ENCODE data around the gene KIF5C.
A peak's percentile ranks its signal among the peaks of the same experiment; 100 is the strongest.

KIF5C gene

GRCh38 chr2:149039213-149039724 is 164.2 kb downstream of the KIF5C start:
- Histone ChIP-seq H3K4me1 (ENCODE audit: control extremely low read depth in 1 of 4, control insufficient read depth in 4 of 4, insufficient read depth in 4 of 4, low read length in 3 of 4) (peaks cover 0 to 15% (median 11%) of the 10 kb centered on the region in 4 experiments), H3K27ac (ENCODE audit: insufficient read depth in 1 of 2, low read depth in 1 of 2, low read length in 2 of 2, poor library complexity in 1 of 2, severe bottlenecking in 2 of 2) (no peak overlapping the region), H3K4me3 (ENCODE audit: control insufficient read depth in 1 of 7, extremely low read depth in 1 of 7, insufficient read depth in 4 of 7, low read depth in 2 of 7, low read length in 6 of 7) (peak overlapping the region in 4 of 7 experiments; percentile 50 to 68 (median 60)), H3K9me3 (ENCODE audit: control extremely low read depth in 1 of 5, control insufficient read depth in 4 of 5, insufficient read depth in 2 of 5, low read depth in 1 of 5, low read length in 4 of 5) (no peaks in the 10 kb centered on the region), H3K27me3 (replicated peaks in 2 of 5; ENCODE audit: control insufficient read depth in 4 of 5, insufficient read depth in 5 of 5, low read length in 4 of 5) (peaks cover 0 to 30% (median 19%) of the 10 kb centered on the region in 5 experiments), H3K36me3 (ENCODE audit: control insufficient read depth in 4 of 4, insufficient read depth in 4 of 4, low read length in 3 of 4) (no peaks in the 10 kb centered on the region)
- peak in 1 of 3 donors; percentile 24 for DNase-seq
- WGBS (ENCODE audit: insufficient coverage): 36% methylated on average over 11 of the region's 11 CpGs
- CTCF ChIA-PET: interaction anchor here (0.9 to 2.2 kb wide), 5 partner anchors 10 to 275 kb away, joined by 3 to 12 read pairs (median 4); no protein-coding TSS in a partner anchor
- POLR2A ChIA-PET: no interaction called here

GRCh38 chr2:149040451-149040850 is 165.4 kb downstream of the KIF5C start:
- no peak overlapping the region for H3K4me3 ChIP-seq (ENCODE audit: control insufficient read depth in 1 of 7, extremely low read depth in 1 of 7, insufficient read depth in 4 of 7, low read depth in 2 of 7, low read length in 6 of 7)
- ChIA-PET CTCF (interaction anchor here (0.7 to 1.7 kb wide), 6 partner anchors 9 to 500 kb away, joined by 3 to 8 read pairs (median 3); no protein-coding TSS in a partner anchor), POLR2A (no interaction called here)
- 64% methylated on average over 7 of the region's 7 CpGs for whole genome bisulfite sequencing (ENCODE audit: insufficient coverage)
- no peak overlapping the region for H3K27ac ChIP-seq (ENCODE audit: insufficient read depth in 1 of 2, low read depth in 1 of 2, low read length in 2 of 2, poor library complexity in 1 of 2, severe bottlenecking in 2 of 2)
- peaks cover 0 to 15% (median 11%) of the 10 kb centered on the region in 4 experiments for H3K4me1 ChIP-seq (ENCODE audit: control extremely low read depth in 1 of 4, control insufficient read depth in 4 of 4, insufficient read depth in 4 of 4, low read length in 3 of 4)
- peaks cover 0 to 2% (median 0%) of the 10 kb centered on the region in 5 experiments for H3K9me3 ChIP-seq (ENCODE audit: control extremely low read depth in 1 of 5, control insufficient read depth in 4 of 5, insufficient read depth in 2 of 5, low read depth in 1 of 5, low read length in 4 of 5)
- H3K36me3 ChIP-seq (ENCODE audit: control insufficient read depth in 4 of 4, insufficient read depth in 4 of 4, low read length in 3 of 4): no peaks in the 10 kb centered on the region
- H3K27me3 ChIP-seq (replicated peaks in 2 of 5; ENCODE audit: control insufficient read depth in 4 of 5, insufficient read depth in 5 of 5, low read length in 4 of 5): peaks cover 0 to 30% (median 19%) of the 10 kb centered on the region in 5 experiments
- DNase-seq: peak; percentile 35 to 48 (median 45)

- CTCF ChIA-PET: interaction anchor here (0.8 to 1.7 kb wide), 4 partner anchors 10 to 499 kb away, joined by 3 to 8 read pairs (median 4); no protein-coding TSS in a partner anchor
- POLR2A ChIA-PET: no interaction called here
Observed at GRCh38 chr2:149041482-149041881, 166.5 kb downstream of the KIF5C start.

GRCh38 chr2:149042881-149043280 is 167.9 kb downstream of the KIF5C start:
- no peak overlapping the region for H3K4me3 ChIP-seq (ENCODE audit: control insufficient read depth in 1 of 7, extremely low read depth in 1 of 7, insufficient read depth in 4 of 7, low read depth in 2 of 7, low read length in 6 of 7)
- no peak overlapping the region for H3K27ac ChIP-seq (ENCODE audit: insufficient read depth in 1 of 2, low read depth in 1 of 2, low read length in 2 of 2, poor library complexity in 1 of 2, severe bottlenecking in 2 of 2)
- 80% methylated on average over 1 of the region's 1 CpG for WGBS (ENCODE audit: insufficient coverage)
- no peak for DNase-seq
- POLR2A ChIA-PET: no interaction called here
- peaks cover 0 to 14% (median 11%) of the 10 kb centered on the region in 4 experiments for H3K4me1 ChIP-seq (ENCODE audit: control extremely low read depth in 1 of 4, control insufficient read depth in 4 of 4, insufficient read depth in 4 of 4, low read length in 3 of 4)
- peaks cover 0 to 19% (median 11%) of the 10 kb centered on the region in 5 experiments for H3K27me3 ChIP-seq (replicated peaks in 2 of 5; ENCODE audit: control insufficient read depth in 4 of 5, insufficient read depth in 5 of 5, low read length in 4 of 5)
- peaks cover 0 to 18% (median 4%) of the 10 kb centered on the region in 5 experiments for H3K9me3 ChIP-seq (ENCODE audit: control extremely low read depth in 1 of 5, control insufficient read depth in 4 of 5, insufficient read depth in 2 of 5, low read depth in 1 of 5, low read length in 4 of 5)
- no peaks in the 10 kb centered on the region for H3K36me3 ChIP-seq (ENCODE audit: control insufficient read depth in 4 of 4, insufficient read depth in 4 of 4, low read length in 3 of 4)
- CTCF ChIA-PET: no interaction called here

More at GRCh38 chr2:149041482-149041881, 166.5 kb downstream of the KIF5C start:
- WGBS (ENCODE audit: insufficient coverage): 100% methylated on average over 1 of the region's 1 CpG
- Histone ChIP-seq H3K4me1 (ENCODE audit: control extremely low read depth in 1 of 4, control insufficient read depth in 4 of 4, insufficient read depth in 4 of 4, low read length in 3 of 4) (peaks cover 0 to 15% (median 11%) of the 10 kb centered on the region in 4 experiments), H3K36me3 (ENCODE audit: control insufficient read depth in 4 of 4, insufficient read depth in 4 of 4, low read length in 3 of 4) (no peaks in the 10 kb centered on the region), H3K27me3 (replicated peaks in 2 of 5; ENCODE audit: control insufficient read depth in 4 of 5, insufficient read depth in 5 of 5, low read length in 4 of 5) (peaks cover 0 to 30% (median 17%) of the 10 kb centered on the region in 5 experiments), H3K27ac (ENCODE audit: insufficient read depth in 1 of 2, low read depth in 1 of 2, low read length in 2 of 2, poor library complexity in 1 of 2, severe bottlenecking in 2 of 2) (no peak overlapping the region), H3K9me3 (ENCODE audit: control extremely low read depth in 1 of 5, control insufficient read depth in 4 of 5, insufficient read depth in 2 of 5, low read depth in 1 of 5, low read length in 4 of 5) (peaks cover 0 to 11% (median 0%) of the 10 kb centered on the region in 5 experiments), H3K4me3 (ENCODE audit: control insufficient read depth in 1 of 7, extremely low read depth in 1 of 7, insufficient read depth in 4 of 7, low read depth in 2 of 7, low read length in 6 of 7) (no peak overlapping the region)
- no peak for DNase-seq

- POLR2A ChIA-PET: no interaction called here
- H3K36me3 ChIP-seq (ENCODE audit: control insufficient read depth in 4 of 4, insufficient read depth in 4 of 4, low read length in 3 of 4): no peaks in the 10 kb centered on the region
- H3K4me1 ChIP-seq (ENCODE audit: control extremely low read depth in 1 of 4, control insufficient read depth in 4 of 4, insufficient read depth in 4 of 4, low read length in 3 of 4): no peaks in the 10 kb centered on the region
- H3K27me3 ChIP-seq (replicated peaks in 2 of 5; ENCODE audit: control insufficient read depth in 4 of 5, insufficient read depth in 5 of 5, low read length in 4 of 5): peaks cover 0 to 5% (median 3%) of the 10 kb centered on the region in 5 experiments
- H3K4me3 ChIP-seq (ENCODE audit: control insufficient read depth in 1 of 7, extremely low read depth in 1 of 7, insufficient read depth in 4 of 7, low read depth in 2 of 7, low read length in 6 of 7): no peak overlapping the region
- no peak overlapping the region for H3K27ac ChIP-seq (ENCODE audit: insufficient read depth in 1 of 2, low read depth in 1 of 2, low read length in 2 of 2, poor library complexity in 1 of 2, severe bottlenecking in 2 of 2)
- no CpG with 5 or more reads among the region's 1 CpG for whole genome bisulfite sequencing (ENCODE audit: insufficient coverage)
- H3K9me3 ChIP-seq (ENCODE audit: control extremely low read depth in 1 of 5, control insufficient read depth in 4 of 5, insufficient read depth in 2 of 5, low read depth in 1 of 5, low read length in 4 of 5): peaks cover 0 to 20% (median 5%) of the 10 kb centered on the region in 5 experiments
- CTCF ChIA-PET: no interaction called here
- DNase-seq: peak in 1 of 3 donors; percentile 28
Observed at GRCh38 chr2:149044500-149044899, 169.5 kb downstream of the KIF5C start.

GRCh38 chr2:149047118-149047517 is 172.1 kb downstream of the KIF5C start:
- WGBS (ENCODE audit: insufficient coverage): no CpG with 5 or more reads among the region's 2 CpGs
- Histone ChIP-seq H3K27ac (ENCODE audit: insufficient read depth in 1 of 2, low read depth in 1 of 2, low read length in 2 of 2, poor library complexity in 1 of 2, severe bottlenecking in 2 of 2) (no peak overlapping the region), H3K27me3 (replicated peaks in 2 of 5; ENCODE audit: control insufficient read depth in 4 of 5, insufficient read depth in 5 of 5, low read length in 4 of 5) (no peaks in the 10 kb centered on the region), H3K4me1 (ENCODE audit: control extremely low read depth in 1 of 4, control insufficient read depth in 4 of 4, insufficient read depth in 4 of 4, low read length in 3 of 4) (no peaks in the 10 kb centered on the region), H3K4me3 (ENCODE audit: control insufficient read depth in 1 of 7, extremely low read depth in 1 of 7, insufficient read depth in 4 of 7, low read depth in 2 of 7, low read length in 6 of 7) (no peak overlapping the region), H3K9me3 (ENCODE audit: control extremely low read depth in 1 of 5, control insufficient read depth in 4 of 5, insufficient read depth in 2 of 5, low read depth in 1 of 5, low read length in 4 of 5) (peaks cover 0 to 20% (median 5%) of the 10 kb centered on the region in 5 experiments), H3K36me3 (ENCODE audit: control insufficient read depth in 4 of 4, insufficient read depth in 4 of 4, low read length in 3 of 4) (no peaks in the 10 kb centered on the region)
- DNase-seq: no peak
- ChIA-PET CTCF (interaction anchor here (1.2 kb wide), 1 partner anchor 29 kb away, joined by 4 read pairs; no protein-coding TSS in a partner anchor), POLR2A (no interaction called here)

GRCh38 chr2:149049142-149049541 is 174.1 kb downstream of the KIF5C start:
- DNase-seq: no peak
- Histone ChIP-seq H3K36me3 (ENCODE audit: control insufficient read depth in 4 of 4, insufficient read depth in 4 of 4, low read length in 3 of 4) (no peaks in the 10 kb centered on the region), H3K9me3 (ENCODE audit: control extremely low read depth in 1 of 5, control insufficient read depth in 4 of 5, insufficient read depth in 2 of 5, low read depth in 1 of 5, low read length in 4 of 5) (peaks cover 0 to 20% (median 5%) of the 10 kb centered on the region in 5 experiments), H3K4me3 (ENCODE audit: control insufficient read depth in 1 of 7, extremely low read depth in 1 of 7, insufficient read depth in 4 of 7, low read depth in 2 of 7, low read length in 6 of 7) (no peak overlapping the region), H3K27ac (ENCODE audit: insufficient read depth in 1 of 2, low read depth in 1 of 2, low read length in 2 of 2, poor library complexity in 1 of 2, severe bottlenecking in 2 of 2) (no peak overlapping the region), H3K4me1 (ENCODE audit: control extremely low read depth in 1 of 4, control insufficient read depth in 4 of 4, insufficient read depth in 4 of 4, low read length in 3 of 4) (no peaks in the 10 kb centered on the region), H3K27me3 (replicated peaks in 2 of 5; ENCODE audit: control insufficient read depth in 4 of 5, insufficient read depth in 5 of 5, low read length in 4 of 5) (no peaks in the 10 kb centered on the region)
- 100% methylated on average over 2 of the region's 2 CpGs for WGBS (ENCODE audit: insufficient coverage)
- POLR2A ChIA-PET: no interaction called here
- CTCF ChIA-PET: interaction anchor here (0.6 to 1.9 kb wide), 6 partner anchors 10 to 105 kb away, joined by 3 to 4 read pairs (median 3); partner anchors contain the start of gene LYPD6B

Data from common myeloid progenitor, CD34-positive (primary cell).